HL-60 (cell line): Measurements from ENCODE around the gene STX10.

ENCODE experiments used
- DNase-seq, 2 experiments: peaks; one replicate each; pipeline ENCODE4 v3.0.0-alpha.2; 2010 to 2020; ENCODE audit warnings: low read depth in 1 of 2, low spot score in 1 of 2
- H3K27ac ChIP-seq: fragments of 250-450 bp; sonication (Bioruptor Pico); replicated peaks from 2 replicates; pipeline ENCODE4 v1.5.1; 2020; ENCODE audit warnings: mild to moderate bottlenecking, moderate library complexity
- H3K27me3 ChIP-seq: fragments of 250-450 bp; sonication (Bioruptor Pico); 2 replicates; pipeline ENCODE4 v1.5.1; 2021; ENCODE audit warnings: mild to moderate bottlenecking, moderate library complexity; ENCODE audit not compliant: insufficient read depth, poor library complexity, severe bottlenecking
- H3K4me3 ChIP-seq: replicated peaks from 2 replicates; pipeline ENCODE4 v1.5.1; 2011; ENCODE audit warnings: mild to moderate bottlenecking, control low read depth, low read length; ENCODE audit not compliant: insufficient read depth
- CTCF ChIP-seq: IDR thresholded peaks from one replicate; pipeline ENCODE4 v1.5.1; 2011; ENCODE audit warnings: low read length, control low read depth, inconsistent platforms; ENCODE audit not compliant: insufficient read depth
- GABPA ChIP-seq: IDR thresholded peaks from 2 replicates; pipeline ENCODE4 v1.6.1; 2012; ENCODE audit warnings: low read depth
- POLR2AphosphoS5 ChIP-seq: IDR thresholded peaks from 2 replicates; pipeline ENCODE4 v1.6.1; 2012; ENCODE audit warnings: low read depth
- REST ChIP-seq: IDR thresholded peaks from 2 replicates; pipeline ENCODE4 v1.6.1; 2012; ENCODE audit warnings: low read depth; ENCODE audit not compliant: insufficient replicate concordance
- SPI1 ChIP-seq: IDR thresholded peaks from 2 replicates; pipeline ENCODE4 v1.6.1; 2012; ENCODE audit warnings: low read depth, mild to moderate bottlenecking, borderline replicate concordance

STX10 gene

GRCh38 chr19:13133241-13133870 lies 16.8 kb downstream of the STX10 start:
- Histone ChIP-seq H3K27ac (no peak overlapping the region), H3K4me3 (no peak overlapping the region), H3K27me3 (no peaks in the 10 kb centered on the region)
- no peak for DNase-seq
- TF ChIP-seq REST (no peak), CTCF (no peak), GABPA (no peak), POLR2AphosphoS5 (no peak), SPI1 (no peak)

- DNase-seq = peak in 1 of 2 experiments; percentile 56
- Histone ChIP-seq H3K27ac (no peak overlapping the region; the same call in 1 of the 2 replicates), H3K27me3 (no peaks in the 10 kb centered on the region), H3K4me3 (no peak overlapping the region)
- no peak for TF ChIP-seq POLR2AphosphoS5
- no peak for TF ChIP-seq REST
- no peak for TF ChIP-seq GABPA
- no peak for TF ChIP-seq SPI1
- TF ChIP-seq CTCF = no peak
Observed at GRCh38 chr19:13132471-13133180, 17.5 kb downstream of the STX10 start.

GRCh38 chr19:13130886-13131490 lies 19.2 kb downstream of the STX10 start:
- DNase-seq = no peak
- H3K4me3 ChIP-seq = no peak overlapping the region
- TF ChIP-seq CTCF = no peak
- TF ChIP-seq SPI1 = no peak
- no peak for TF ChIP-seq GABPA
- no peak for TF ChIP-seq POLR2AphosphoS5
- no peak for TF ChIP-seq REST
- no peaks in the 10 kb centered on the region for H3K27me3 ChIP-seq
- no peak overlapping the region for H3K27ac ChIP-seq
